Effector memory CD8-positive, alpha-beta T cell (primary cell): ENCODE data around the gene CERK.

Experiments
- ATAC-seq: fragments of 150-1000 bp; cut with Tn5 transposase; replicated peaks from 2 replicates; pipeline ENCODE4 v1.10.0; 2021; ENCODE audit warnings: mild to moderate bottlenecking, moderate library complexity
- DNase-seq, 3 experiments: peaks; one replicate each; pipeline ENCODE4 v3.0.0; 2021
- H3K27ac Mint-ChIP-seq, 2 donors: one replicate each; pipeline ENCODE4 v1.8.0; 2022; ENCODE audit warnings: mild to moderate bottlenecking in 2 of 2, mixed read lengths in 2 of 2, moderate library complexity in 2 of 2
- H3K27me3 Mint-ChIP-seq, 2 donors: one replicate each; pipeline ENCODE4 v1.8.0; 2022; ENCODE audit warnings: mixed read lengths in 2 of 2
- H3K36me3 Mint-ChIP-seq: one replicate; pipeline ENCODE4 v1.8.0; 2022; ENCODE audit warnings: mild to moderate bottlenecking, moderate library complexity, mixed read lengths; ENCODE audit not compliant: insufficient read depth
- H3K4me1 Mint-ChIP-seq, 2 donors: one replicate each; pipeline ENCODE4 v1.8.0; 2022; ENCODE audit warnings: low read depth in 2 of 2, mixed read lengths in 2 of 2
- H3K4me3 Mint-ChIP-seq, 2 donors: one replicate each; pipeline ENCODE4 v1.8.0; 2022; ENCODE audit warnings: mild to moderate bottlenecking in 2 of 2, mixed read lengths in 2 of 2, moderate library complexity in 2 of 2
- H3K9me3 Mint-ChIP-seq, 2 donors: one replicate each; pipeline ENCODE4 v1.8.0; 2022; ENCODE audit warnings: mixed read lengths in 2 of 2

CERK gene

GRCh38 chr22:46706060-46706459 lies 32.0 kb downstream of the CERK start:
- Mint-ChIP-seq H3K27me3 (no peaks in the 10 kb centered on the region), H3K4me3 (no peak overlapping the region), H3K4me1 (peaks cover 3 to 9% of the 10 kb centered on the region in 2 donors), H3K27ac (peak overlapping the region; percentile 5 to 57), H3K36me3 (peaks cover 98% of the 10 kb centered on the region), H3K9me3 (no peaks in the 10 kb centered on the region)
- DNase-seq (no peak), ATAC-seq (no peak)

GRCh38 chr22:46703996-46704370 lies 34.1 kb downstream of the CERK start:
- Mint-ChIP-seq H3K36me3 (peaks cover 98% of the 10 kb centered on the region), H3K27ac (no peak overlapping the region), H3K4me3 (no peak overlapping the region), H3K9me3 (no peaks in the 10 kb centered on the region), H3K4me1 (peaks cover 3 to 9% of the 10 kb centered on the region in 2 donors), H3K27me3 (no peaks in the 10 kb centered on the region)
- ATAC-seq (no peak), DNase-seq (no peak)

GRCh38 chr22:46703171-46703995 lies 34.7 kb downstream of the CERK start:
- Mint-ChIP-seq H3K4me3 (no peak overlapping the region), H3K9me3 (no peaks in the 10 kb centered on the region), H3K27ac (peak overlapping the region in 1 of 2 donors; percentile 38), H3K4me1 (peaks cover 3 to 9% of the 10 kb centered on the region in 2 donors), H3K36me3 (peaks cover 98% of the 10 kb centered on the region), H3K27me3 (no peaks in the 10 kb centered on the region)
- no peak for DNase-seq
- ATAC-seq: no peak

- DNase-seq (no peak), ATAC-seq (no peak)
- Mint-ChIP-seq H3K27ac (peak overlapping the region in 1 of 2 donors; percentile 55), H3K4me1 (peaks cover 3 to 6% of the 10 kb centered on the region in 2 donors), H3K27me3 (no peaks in the 10 kb centered on the region), H3K4me3 (no peak overlapping the region), H3K9me3 (no peaks in the 10 kb centered on the region), H3K36me3 (peaks cover 97% of the 10 kb centered on the region)
These were observed 36.8 kb downstream of the CERK start for GRCh38 chr22:46701262-46701661.

- H3K4me3 Mint-ChIP-seq: no peak overlapping the region
- DNase-seq (no peak), ATAC-seq (no peak)
- H3K27ac Mint-ChIP-seq: peak overlapping the region in 1 of 2 donors; percentile 73
- peaks cover 0 to 3% of the 10 kb centered on the region in 2 donors for H3K4me1 Mint-ChIP-seq
- H3K9me3 Mint-ChIP-seq: no peaks in the 10 kb centered on the region
- peaks cover 93% of the 10 kb centered on the region for H3K36me3 Mint-ChIP-seq
- no peaks in the 10 kb centered on the region for H3K27me3 Mint-ChIP-seq
These were observed 39.0 kb downstream of the CERK start for GRCh38 chr22:46699091-46699490.

- H3K36me3 Mint-ChIP-seq: peaks cover 92% of the 10 kb centered on the region
- no peak for DNase-seq
- no peaks in the 10 kb centered on the region for H3K27me3 Mint-ChIP-seq
- no peak for ATAC-seq
- H3K27ac Mint-ChIP-seq: no peak overlapping the region
- H3K9me3 Mint-ChIP-seq: no peaks in the 10 kb centered on the region
- H3K4me1 Mint-ChIP-seq: no peaks in the 10 kb centered on the region
- H3K4me3 Mint-ChIP-seq: no peak overlapping the region
These were observed 40.1 kb downstream of the CERK start for GRCh38 chr22:46697811-46698515.

GRCh38 chr22:46696614-46697013 lies 41.4 kb downstream of the CERK start:
- no peaks in the 10 kb centered on the region for H3K27me3 Mint-ChIP-seq
- no peaks in the 10 kb centered on the region for H3K4me1 Mint-ChIP-seq
- ATAC-seq: no peak
- no peak overlapping the region for H3K4me3 Mint-ChIP-seq
- H3K36me3 Mint-ChIP-seq: peaks cover 92% of the 10 kb centered on the region
- no peaks in the 10 kb centered on the region for H3K9me3 Mint-ChIP-seq
- DNase-seq: no peak
- H3K27ac Mint-ChIP-seq: peak overlapping the region; percentile 58 to 60

GRCh38 chr22:46696229-46696518 lies 41.9 kb downstream of the CERK start:
- Mint-ChIP-seq H3K27me3 (no peaks in the 10 kb centered on the region), H3K4me3 (no peak overlapping the region), H3K27ac (peak overlapping the region; percentile 58 to 60), H3K36me3 (peaks cover 92% of the 10 kb centered on the region), H3K9me3 (no peaks in the 10 kb centered on the region), H3K4me1 (no peaks in the 10 kb centered on the region)
- no peak for ATAC-seq
- no peak for DNase-seq

- ATAC-seq (no peak), DNase-seq (no peak)
- H3K27ac Mint-ChIP-seq: peak overlapping the region; percentile 58 to 60
- H3K4me3 Mint-ChIP-seq: no peak overlapping the region
- no peaks in the 10 kb centered on the region for H3K27me3 Mint-ChIP-seq
- peaks cover 92% of the 10 kb centered on the region for H3K36me3 Mint-ChIP-seq
- no peaks in the 10 kb centered on the region for H3K4me1 Mint-ChIP-seq
- H3K9me3 Mint-ChIP-seq: no peaks in the 10 kb centered on the region
These were observed 42.5 kb downstream of the CERK start for GRCh38 chr22:46695346-46696228.

- H3K36me3 Mint-ChIP-seq: peaks cover 88% of the 10 kb centered on the region
- H3K27ac Mint-ChIP-seq: peak overlapping the region; percentile 38 to 74
These were observed 43.5 kb downstream of the CERK start for GRCh38 chr22:46694416-46695170.

GRCh38 chr22:46693634-46694415 lies 44.2 kb downstream of the CERK start:
- Mint-ChIP-seq H3K9me3 (no peaks in the 10 kb centered on the region), H3K27me3 (no peaks in the 10 kb centered on the region), H3K36me3 (peaks cover 88% of the 10 kb centered on the region), H3K27ac (peak overlapping the region; percentile 38 to 74), H3K4me3 (no peak overlapping the region), H3K4me1 (no peaks in the 10 kb centered on the region)
- ATAC-seq (no peak), DNase-seq (no peak)

More at GRCh38 chr22:46694416-46695170, 43.5 kb downstream of the CERK start:
- H3K27me3 Mint-ChIP-seq: no peaks in the 10 kb centered on the region
- ATAC-seq (no peak), DNase-seq (no peak)
- no peaks in the 10 kb centered on the region for H3K4me1 Mint-ChIP-seq
- no peaks in the 10 kb centered on the region for H3K9me3 Mint-ChIP-seq
- H3K4me3 Mint-ChIP-seq: no peak overlapping the region

GRCh38 chr22:46691571-46691970 lies 46.5 kb downstream of the CERK start:
- Mint-ChIP-seq H3K36me3 (peaks cover 83% of the 10 kb centered on the region), H3K27me3 (no peaks in the 10 kb centered on the region), H3K4me3 (no peak overlapping the region), H3K4me1 (peaks cover 0 to 1% of the 10 kb centered on the region in 2 donors), H3K9me3 (no peaks in the 10 kb centered on the region), H3K27ac (peak overlapping the region in 1 of 2 donors; percentile 69)
- ATAC-seq (no peak), DNase-seq (no peak)
